Body of pancreas (tissue), 4 donors: ENCODE results near the gene DNA2. TPM values are rescaled to one million over a fixed set of nuclear protein-coding genes. Genes with fewer than 3 reads are reported as not detected.
"Not testable (repeated sequence)": the region's sequence is repeated elsewhere in the genome, so short reads cannot be mapped to it uniquely, and the experiment has no call there.

ENCODE experiments used
- ATAC-seq: fragments of 150-250 bp; one replicate; pipeline ENCODE4 v1.9.1; 2016
- DNase-seq, 4 donors: peaks; one replicate each; pipeline ENCODE4 v3.0.0-alpha.2; 2019
- H3K27ac ChIP-seq, 4 donors: fragments of 200-600 bp; sonication (generic); 1 replicate in 3 of 4; 2 replicates in 1 of 4; pipeline versions ENCODE4 v1.5.1 to v1.6.1; 2016 to 2019; ENCODE audit warnings: mild to moderate bottlenecking in 1 of 4, mixed read lengths in 1 of 4, moderate library complexity in 1 of 4
- H3K27me3 ChIP-seq, 2 donors: fragments of 200-600 bp; sonication (generic); one replicate each; pipeline ENCODE4 v1.6.0; 2016; ENCODE audit warnings: mild to moderate bottlenecking in 1 of 2
- H3K36me3 ChIP-seq, 2 donors: fragments of 200-600 bp; sonication (generic); replicated peaks in 1 of 2; 2 replicates each; pipeline ENCODE4 v1.5.1; 2016; ENCODE audit warnings: low read depth in 2 of 2; ENCODE audit not compliant: insufficient read depth in 1 of 2
- H3K4me1 ChIP-seq: fragments of 200-600 bp; sonication (generic); one replicate; pipeline ENCODE4 v1.6.0; 2016
- H3K4me3 ChIP-seq, 2 donors: fragments of 200-600 bp; sonication (generic); 1 replicate in 1 of 2; 2 replicates in 1 of 2; pipeline ENCODE4 v1.5.1; 2016 to 2019
- H3K9me3 ChIP-seq, 3 donors: fragments of 200-600 bp; sonication (generic); 1 replicate in 2 of 3; 2 replicates in 1 of 3; pipeline ENCODE4 v1.5.1; 2016
- POLR2A ChIP-seq, 3 donors: fragments of 450-650 bp; IDR thresholded peaks; one replicate each; pipeline ENCODE4 v1.6.1; 2016; ENCODE audit warnings: antibody characterized with exemption in 3 of 3, mild to moderate bottlenecking in 2 of 3
- WGBS, 2 donors: methylation state at CpG; one replicate each; pipeline ENCODE4 v1.1.5; 2017; 5-methylcytosine and 5-hydroxymethylcytosine counted together
- intact Hi-C: fragments of 100-400 bp; cut with DNase I; formaldehyde crosslinking; loops from one replicate; pipeline ENCODE4 v1.15.1; 2023
- total RNA-seq, 2 donors: library from RNA; depleted of rRNA; stranded (reverse); fragments of >200 nt; gene quantifications; one replicate each; pipeline ENCODE4 v1.1.0, GENCODE V29; 2016
- TF ChIP-seq, protein P1 (sequence below), 7 experiments: fragments of 450-650 bp in 4 of 7; fragments of 200-600 bp in 3 of 7; sonication (generic) in 3 of 7; IDR thresholded peaks; one replicate each; pipeline ENCODE4 v1.5.1; 2016 to 2019; ENCODE audit warnings: antibody characterized with exemption in 7 of 7

DNA2 gene
- total RNA-seq, 2 donors from 2014 or later: 0.66 to 2.3 TPM

DNA sequence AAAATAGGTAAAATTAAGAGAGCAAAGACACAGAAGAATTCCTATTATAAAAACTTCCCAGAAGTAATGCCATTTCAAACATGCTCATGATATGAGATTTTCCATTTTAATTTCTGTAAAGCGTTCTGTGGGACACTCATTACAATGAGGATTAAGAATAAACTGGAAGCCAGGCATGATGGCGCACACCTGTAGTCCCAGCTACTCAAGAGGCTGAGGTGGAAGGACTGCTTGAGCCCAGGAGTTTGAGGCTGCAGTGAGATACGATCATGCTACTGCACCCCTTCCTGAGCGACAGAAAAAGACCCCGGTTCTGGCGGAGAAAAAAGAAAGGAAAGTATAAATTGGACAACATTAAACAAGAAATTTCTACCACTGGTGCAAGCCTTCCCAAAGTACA is 1.5 kb downstream of the DNA2 start:
- 40 to 44% methylated on average over 6 of the region's 6 CpGs for WGBS, 2 donors
- DNase-seq: no peak

DNA sequence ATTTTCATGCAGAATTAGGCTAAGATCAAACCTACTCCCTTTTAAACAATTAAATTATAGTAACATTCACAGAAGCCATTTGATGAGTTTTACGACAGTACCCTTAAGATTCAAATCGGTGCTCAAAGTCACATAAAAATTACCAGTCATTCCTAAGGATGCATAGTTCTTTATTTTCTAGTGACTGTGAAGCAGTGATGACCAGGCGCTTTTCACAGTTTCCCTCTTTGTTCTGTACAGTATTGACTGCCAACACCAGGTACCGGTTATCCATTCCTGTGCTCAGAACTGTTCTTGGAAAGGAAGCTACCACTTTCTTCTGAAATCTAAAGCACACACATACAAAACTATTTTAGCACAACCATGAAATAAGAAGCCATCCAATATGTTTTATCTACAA is 1.9 kb downstream of the DNA2 start:
- Histone ChIP-seq H3K27ac (no peak overlapping the region), H3K4me3 (no peak overlapping the region), H3K4me1 (peaks cover 10% of the 10 kb centered on the region), H3K27me3 (no peaks in the 10 kb centered on the region), H3K36me3 (no peaks in the 10 kb centered on the region), H3K9me3 (no peaks in the 10 kb centered on the region)
- TF ChIP-seq, protein P1, sequence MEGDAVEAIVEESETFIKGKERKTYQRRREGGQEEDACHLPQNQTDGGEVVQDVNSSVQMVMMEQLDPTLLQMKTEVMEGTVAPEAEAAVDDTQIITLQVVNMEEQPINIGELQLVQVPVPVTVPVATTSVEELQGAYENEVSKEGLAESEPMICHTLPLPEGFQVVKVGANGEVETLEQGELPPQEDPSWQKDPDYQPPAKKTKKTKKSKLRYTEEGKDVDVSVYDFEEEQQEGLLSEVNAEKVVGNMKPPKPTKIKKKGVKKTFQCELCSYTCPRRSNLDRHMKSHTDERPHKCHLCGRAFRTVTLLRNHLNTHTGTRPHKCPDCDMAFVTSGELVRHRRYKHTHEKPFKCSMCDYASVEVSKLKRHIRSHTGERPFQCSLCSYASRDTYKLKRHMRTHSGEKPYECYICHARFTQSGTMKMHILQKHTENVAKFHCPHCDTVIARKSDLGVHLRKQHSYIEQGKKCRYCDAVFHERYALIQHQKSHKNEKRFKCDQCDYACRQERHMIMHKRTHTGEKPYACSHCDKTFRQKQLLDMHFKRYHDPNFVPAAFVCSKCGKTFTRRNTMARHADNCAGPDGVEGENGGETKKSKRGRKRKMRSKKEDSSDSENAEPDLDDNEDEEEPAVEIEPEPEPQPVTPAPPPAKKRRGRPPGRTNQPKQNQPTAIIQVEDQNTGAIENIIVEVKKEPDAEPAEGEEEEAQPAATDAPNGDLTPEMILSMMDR (IDR thresholded peaks at IDR 0.05): no peak
- TF ChIP-seq POLR2A (IDR thresholded peaks at IDR 0.05): no peak
- DNase-seq: no peak
- ATAC-seq: no peak
- intact Hi-C loops: no loop called here
- WGBS, 2 donors: 88 to 94% methylated on average over 4 of the region's 4 CpGs

More for the DNA sequence above, 1.5 kb downstream of the DNA2 start:
- Histone ChIP-seq H3K36me3 (no peaks in the 10 kb centered on the region), H3K4me1 (peaks cover 10% of the 10 kb centered on the region), H3K9me3 (no peaks in the 10 kb centered on the region), H3K27me3 (no peaks in the 10 kb centered on the region), H3K4me3 (no peak overlapping the region), H3K27ac (no peak overlapping the region)
- intact Hi-C loops: no loop called here
- no peak for TF ChIP-seq POLR2A (IDR thresholded peaks at IDR 0.05)
- TF ChIP-seq, protein P1 (IDR thresholded peaks at IDR 0.05): no peak
- ATAC-seq: no peak

DNA sequence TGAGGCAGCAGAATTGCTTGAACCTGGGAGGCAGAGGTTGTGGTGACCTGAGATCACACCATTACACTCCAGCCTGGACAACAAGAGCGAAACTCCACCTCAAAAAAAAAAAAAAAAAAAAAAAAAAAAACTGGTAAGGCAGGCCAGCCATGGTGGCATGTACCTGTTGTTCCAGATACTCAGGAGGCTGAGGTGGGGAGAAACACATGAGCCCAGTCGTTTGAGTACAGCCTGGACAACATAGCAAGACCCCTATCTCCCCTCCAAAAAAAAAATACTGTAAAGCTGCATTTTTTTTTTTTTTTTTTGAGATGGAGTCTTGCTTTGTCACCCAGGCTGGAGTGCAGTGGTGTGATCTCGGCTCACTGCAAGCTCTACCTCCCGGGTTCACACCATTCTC is 7.0 kb downstream of the DNA2 start:
- DNase-seq, H3K9me3 ChIP-seq, H3K27me3 ChIP-seq, H3K27ac ChIP-seq, H3K4me3 ChIP-seq, H3K4me1 ChIP-seq, intact Hi-C loops, H3K36me3 ChIP-seq, ATAC-seq: not testable (repeated sequence)
- 88 to 100% methylated on average over 4 of the region's 4 CpGs for WGBS, 2 donors

DNA sequence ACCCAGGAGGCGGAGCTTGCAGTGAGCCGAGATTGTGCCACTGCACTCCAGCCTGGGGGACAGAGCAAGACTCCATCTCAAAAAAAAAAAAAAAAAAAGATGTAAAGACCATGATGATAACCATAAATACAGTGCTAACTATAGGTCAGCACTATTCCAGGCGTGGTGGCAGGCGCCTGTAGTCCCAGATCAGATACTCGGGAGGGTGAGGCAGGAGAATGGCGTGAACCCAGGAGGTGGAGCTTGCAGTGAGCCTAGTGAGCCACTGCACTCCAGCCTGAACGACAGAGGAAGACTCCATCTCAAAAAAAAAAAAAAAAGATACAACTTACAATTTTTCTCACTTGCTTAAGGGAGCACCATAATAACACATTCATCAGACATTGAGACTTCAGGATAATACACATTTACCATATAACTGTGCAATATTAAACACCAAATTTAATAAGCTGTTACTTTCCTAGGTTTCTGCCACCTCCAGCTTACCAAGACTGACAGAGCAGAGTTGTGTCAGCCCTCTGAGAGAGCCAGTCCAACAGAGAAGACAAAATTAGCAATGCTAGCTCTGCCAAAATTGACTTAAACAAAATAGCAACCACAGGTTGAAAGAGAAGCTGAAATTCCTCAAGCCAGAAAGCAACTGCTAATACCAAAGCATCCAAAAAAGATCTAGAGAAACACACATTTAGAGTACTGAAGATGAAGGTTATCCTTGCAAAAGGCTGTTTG is 8.2 kb downstream of the DNA2 start:
- TF ChIP-seq POLR2A (IDR thresholded peaks at IDR 0.05): no peak
- TF ChIP-seq, protein P1 (IDR thresholded peaks at IDR 0.05): no peak
- WGBS, 2 donors: 93 to 96% methylated on average over 7 of the region's 7 CpGs
- H3K27me3 ChIP-seq: no peaks in the 10 kb centered on the region
- H3K4me1 ChIP-seq: no peaks in the 10 kb centered on the region
- intact Hi-C loops: no loop called here
- DNase-seq (no peak), ATAC-seq (no peak)
- no peak overlapping the region for H3K27ac ChIP-seq
- H3K9me3 ChIP-seq: no peaks in the 10 kb centered on the region
- no peak overlapping the region for H3K4me3 ChIP-seq
- H3K36me3 ChIP-seq: no peaks in the 10 kb centered on the region

DNA sequence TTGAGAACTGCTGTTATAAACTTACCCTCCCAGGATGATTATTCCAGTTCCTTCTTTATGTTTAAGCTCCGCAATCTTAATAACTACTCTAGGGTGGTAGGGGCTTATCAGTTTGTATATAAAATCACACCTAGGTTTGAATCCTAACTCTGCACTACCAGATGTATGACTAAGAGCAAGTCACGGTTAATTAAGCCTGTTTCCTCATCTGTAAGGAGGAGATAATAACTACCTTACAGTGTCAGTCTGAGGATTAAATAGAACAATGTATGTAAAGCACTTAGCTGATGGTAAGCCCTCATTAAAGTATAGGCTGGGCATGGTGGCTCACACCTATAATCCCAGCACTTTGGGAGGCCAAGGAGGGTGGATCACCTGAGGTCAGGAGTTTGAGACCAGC is 9.2 kb downstream of the DNA2 start:
- intact Hi-C loops: no loop called here
- Histone ChIP-seq H3K9me3 (no peaks in the 10 kb centered on the region), H3K4me1 (no peaks in the 10 kb centered on the region), H3K36me3 (no peaks in the 10 kb centered on the region), H3K27ac (no peak overlapping the region), H3K27me3 (no peaks in the 10 kb centered on the region), H3K4me3 (no peak overlapping the region)
- 87 to 99% methylated on average over 2 of the region's 2 CpGs for WGBS, 2 donors
- ATAC-seq (no peak), DNase-seq (no peak)
- TF ChIP-seq, protein P1 (IDR thresholded peaks at IDR 0.05): no peak
- TF ChIP-seq POLR2A (IDR thresholded peaks at IDR 0.05): no peak
